Measurements from ENCODE around the gene TBC1D26. TPM values are rescaled to one million over a fixed set of nuclear protein-coding genes. Genes with fewer than 3 reads are reported as not detected.
A peak's percentile ranks its signal among the peaks of the same experiment; 100 is the strongest.
"Not testable (repeated sequence)": the region's sequence is repeated elsewhere in the genome, so short reads cannot be mapped to it uniquely, and the experiment has no call there.

TBC1D26 gene
- total RNA-seq, 1 experiment from 2014 or later, result not detected

- no peak for DNase-seq (ENCODE audit: low read depth)
These were observed 10.8 kb downstream of the TBC1D26 start for GRCh38 chr17:15742921-15743320.

- no peak for DNase-seq (ENCODE audit: low read depth)
These were observed 12.1 kb downstream of the TBC1D26 start for GRCh38 chr17:15744074-15744676.

GRCh38 chr17:15744885-15745284 lies 12.8 kb downstream of the TBC1D26 start:
- DNase-seq (ENCODE audit: low read depth), result peak; percentile 33

GRCh38 chr17:15749403-15749802 lies 17.3 kb downstream of the TBC1D26 start:
- DNase-seq (ENCODE audit: low read depth), result not testable (repeated sequence)

GRCh38 chr17:15768865-15769533 lies 36.9 kb downstream of the TBC1D26 start:
- not testable (repeated sequence) for DNase-seq (ENCODE audit: low read depth)

- not testable (repeated sequence) for DNase-seq (ENCODE audit: low read depth)
These were observed 38.6 kb downstream of the TBC1D26 start for GRCh38 chr17:15770679-15771078.

- no peak for DNase-seq (ENCODE audit: low read depth)
These were observed 44.8 kb downstream of the TBC1D26 start for GRCh38 chr17:15776871-15777270.

GRCh38 chr17:15777297-15777696 lies 45.2 kb downstream of the TBC1D26 start:
- DNase-seq (ENCODE audit: low read depth), result no peak

- DNase-seq (ENCODE audit: low read depth), result no peak
These were observed 45.6 kb downstream of the TBC1D26 start for GRCh38 chr17:15777717-15778116.

GRCh38 chr17:15779119-15779518 lies 47.0 kb downstream of the TBC1D26 start:
- no peak for DNase-seq (ENCODE audit: low read depth)

- no peak for DNase-seq (ENCODE audit: low read depth)
These were observed 48.1 kb downstream of the TBC1D26 start for GRCh38 chr17:15780188-15780587.

- peak; percentile 16 for DNase-seq (ENCODE audit: low read depth)
These were observed 50.8 kb downstream of the TBC1D26 start for GRCh38 chr17:15782866-15783265.

GRCh38 chr17:15783461-15783860 lies 51.4 kb downstream of the TBC1D26 start:
- DNase-seq (ENCODE audit: low read depth), result no peak

GRCh38 chr17:15784351-15784750 lies 52.3 kb downstream of the TBC1D26 start:
- not testable (repeated sequence) for DNase-seq (ENCODE audit: low read depth)

GRCh38 chr17:15787363-15788075 lies 55.4 kb downstream of the TBC1D26 start:
- DNase-seq (ENCODE audit: low read depth), result not testable (repeated sequence)

- DNase-seq (ENCODE audit: low read depth), result not testable (repeated sequence)
These were observed 56.3 kb downstream of the TBC1D26 start for GRCh38 chr17:15788365-15788764.

Other genes with a start within 250 kb of the TBC1D26 start
- 23.4 and 33.8 TPM in 2 replicates for gene TVP23C, start 168.8 kb upstream of the TBC1D26 start, total RNA-seq (2014; rRNA removed; shearing (Covaris generic))
- gene FBXW10B, start 112.6 kb upstream of the TBC1D26 start, total RNA-seq (2014; rRNA removed; shearing (Covaris generic)), result 4.2 and 4.9 TPM in 2 replicates
- gene TRIM16, start 48.0 kb upstream of the TBC1D26 start, total RNA-seq (2014; rRNA removed; shearing (Covaris generic)), result 105 and 106 TPM in 2 replicates
- 39.9 and 84.3 TPM in 2 replicates for gene ZNF286A, start 32.5 kb upstream of the TBC1D26 start, total RNA-seq (2014; rRNA removed; shearing (Covaris generic))
- 37.1 and 48.8 TPM in 2 replicates for gene ADORA2B, start 212.8 kb downstream of the TBC1D26 start, total RNA-seq (2014; rRNA removed; shearing (Covaris generic))

Measured in Daoy (cell line).